Thyroid gland (tissue), 4 donors: ENCODE data around the gene TBC1D5. TPM values are rescaled to one million over a fixed set of nuclear protein-coding genes. Genes with fewer than 3 reads are reported as not detected.

Experiments used
- DNase-seq, 2 donors: peaks; one replicate each; pipeline ENCODE4 v3.0.0-alpha.2; 2019
- H3K27ac ChIP-seq, 3 donors: fragments of 200-600 bp; sonication (generic); 1 replicate in 2 of 3; 2 replicates in 1 of 3; pipeline ENCODE4 v1.5.1; 2016 to 2019; ENCODE audit warnings: mild to moderate bottlenecking in 1 of 3, moderate library complexity in 1 of 3
- H3K27me3 ChIP-seq: fragments of 200-600 bp; sonication (generic); one replicate; pipeline ENCODE4 v1.5.1; 2019
- H3K36me3 ChIP-seq, 2 donors: fragments of 200-600 bp; sonication (generic); one replicate each; pipeline ENCODE4 v1.5.1; 2016 to 2019
- H3K4me1 ChIP-seq, 2 donors: fragments of 200-600 bp; sonication (generic); one replicate each; pipeline ENCODE4 v1.5.1; 2017 to 2019
- H3K4me3 ChIP-seq, 3 donors: fragments of 200-600 bp; sonication (generic); replicated peaks in 1 of 3; 1 replicate in 2 of 3; 2 replicates in 1 of 3; pipeline ENCODE4 v1.5.1; 2016; ENCODE audit warnings: mild to moderate bottlenecking in 1 of 3
- H3K9me3 ChIP-seq: fragments of 200-600 bp; sonication (generic); one replicate; pipeline ENCODE4 v1.5.1; 2017
- POLR2A ChIP-seq, 2 donors: fragments of 450-650 bp; IDR thresholded peaks; one replicate each; pipeline ENCODE4 v1.6.1; 2017; ENCODE audit warnings: antibody characterized with exemption in 2 of 2, mild to moderate bottlenecking in 2 of 2, moderate library complexity in 1 of 2
- WGBS, 2 donors: methylation state at CpG; one replicate each; pipeline ENCODE4 v1.1.5; 2017; 5-methylcytosine and 5-hydroxymethylcytosine counted together
- intact Hi-C: fragments of 100-400 bp; cut with DNase I; formaldehyde crosslinking; loops from one replicate; pipeline ENCODE4 v1.15.1; 2023
- total RNA-seq, 4 donors: library from RNA; depleted of rRNA; stranded (reverse); fragments of >200 nt; gene quantifications; one replicate each; pipeline ENCODE4 v1.2.3, GENCODE V29; 2016
- TF ChIP-seq, protein P1 (sequence below), 6 experiments: fragments of 200-600 bp in 3 of 6; fragments of 450-650 bp in 3 of 6; sonication (generic) in 3 of 6; IDR thresholded peaks; one replicate each; pipeline ENCODE4 v1.5.1; 2016 to 2019; ENCODE audit warnings: antibody characterized with exemption in 6 of 6, mild to moderate bottlenecking in 2 of 6, inconsistent platforms in 1 of 6, moderate library complexity in 1 of 6

TBC1D5 gene
- total RNA-seq, 4 donors from 2014 or later: 115 to 141 (median 133) TPM

DNA sequence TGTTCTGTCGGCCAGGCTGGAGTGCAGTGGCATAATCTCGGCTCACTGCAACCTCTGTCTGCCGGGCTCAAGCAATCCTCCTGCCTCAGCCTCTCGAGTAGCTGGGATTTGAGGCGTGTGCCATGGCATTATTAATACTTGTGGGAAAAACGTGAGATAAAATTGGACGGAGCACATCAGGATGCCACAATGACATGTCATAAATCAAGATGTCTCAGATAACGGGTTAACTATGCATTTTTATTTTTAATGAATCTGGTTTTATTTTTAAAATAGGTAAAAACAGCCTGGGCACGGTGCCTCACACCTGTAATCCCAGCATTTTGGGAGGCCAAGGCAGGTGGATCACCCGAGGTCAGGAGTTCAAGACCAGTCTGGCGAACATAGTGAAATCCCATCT lies 212.8 kb downstream of the TBC1D5 start:
- DNase-seq: no peak
- H3K9me3 ChIP-seq: no peaks in the 10 kb centered on the region
- H3K27ac ChIP-seq: no peak overlapping the region
- intact Hi-C loops: no loop called here
- TF ChIP-seq, protein P1, sequence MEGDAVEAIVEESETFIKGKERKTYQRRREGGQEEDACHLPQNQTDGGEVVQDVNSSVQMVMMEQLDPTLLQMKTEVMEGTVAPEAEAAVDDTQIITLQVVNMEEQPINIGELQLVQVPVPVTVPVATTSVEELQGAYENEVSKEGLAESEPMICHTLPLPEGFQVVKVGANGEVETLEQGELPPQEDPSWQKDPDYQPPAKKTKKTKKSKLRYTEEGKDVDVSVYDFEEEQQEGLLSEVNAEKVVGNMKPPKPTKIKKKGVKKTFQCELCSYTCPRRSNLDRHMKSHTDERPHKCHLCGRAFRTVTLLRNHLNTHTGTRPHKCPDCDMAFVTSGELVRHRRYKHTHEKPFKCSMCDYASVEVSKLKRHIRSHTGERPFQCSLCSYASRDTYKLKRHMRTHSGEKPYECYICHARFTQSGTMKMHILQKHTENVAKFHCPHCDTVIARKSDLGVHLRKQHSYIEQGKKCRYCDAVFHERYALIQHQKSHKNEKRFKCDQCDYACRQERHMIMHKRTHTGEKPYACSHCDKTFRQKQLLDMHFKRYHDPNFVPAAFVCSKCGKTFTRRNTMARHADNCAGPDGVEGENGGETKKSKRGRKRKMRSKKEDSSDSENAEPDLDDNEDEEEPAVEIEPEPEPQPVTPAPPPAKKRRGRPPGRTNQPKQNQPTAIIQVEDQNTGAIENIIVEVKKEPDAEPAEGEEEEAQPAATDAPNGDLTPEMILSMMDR (IDR thresholded peaks at IDR 0.05): no peak
- TF ChIP-seq POLR2A (IDR thresholded peaks at IDR 0.05): no peak
- no peaks in the 10 kb centered on the region for H3K36me3 ChIP-seq
- no peaks in the 10 kb centered on the region for H3K27me3 ChIP-seq
- WGBS, 2 donors: 93 to 94% methylated on average over 11 of the region's 11 CpGs
- H3K4me1 ChIP-seq: no peaks in the 10 kb centered on the region
- no peak overlapping the region for H3K4me3 ChIP-seq

DNA sequence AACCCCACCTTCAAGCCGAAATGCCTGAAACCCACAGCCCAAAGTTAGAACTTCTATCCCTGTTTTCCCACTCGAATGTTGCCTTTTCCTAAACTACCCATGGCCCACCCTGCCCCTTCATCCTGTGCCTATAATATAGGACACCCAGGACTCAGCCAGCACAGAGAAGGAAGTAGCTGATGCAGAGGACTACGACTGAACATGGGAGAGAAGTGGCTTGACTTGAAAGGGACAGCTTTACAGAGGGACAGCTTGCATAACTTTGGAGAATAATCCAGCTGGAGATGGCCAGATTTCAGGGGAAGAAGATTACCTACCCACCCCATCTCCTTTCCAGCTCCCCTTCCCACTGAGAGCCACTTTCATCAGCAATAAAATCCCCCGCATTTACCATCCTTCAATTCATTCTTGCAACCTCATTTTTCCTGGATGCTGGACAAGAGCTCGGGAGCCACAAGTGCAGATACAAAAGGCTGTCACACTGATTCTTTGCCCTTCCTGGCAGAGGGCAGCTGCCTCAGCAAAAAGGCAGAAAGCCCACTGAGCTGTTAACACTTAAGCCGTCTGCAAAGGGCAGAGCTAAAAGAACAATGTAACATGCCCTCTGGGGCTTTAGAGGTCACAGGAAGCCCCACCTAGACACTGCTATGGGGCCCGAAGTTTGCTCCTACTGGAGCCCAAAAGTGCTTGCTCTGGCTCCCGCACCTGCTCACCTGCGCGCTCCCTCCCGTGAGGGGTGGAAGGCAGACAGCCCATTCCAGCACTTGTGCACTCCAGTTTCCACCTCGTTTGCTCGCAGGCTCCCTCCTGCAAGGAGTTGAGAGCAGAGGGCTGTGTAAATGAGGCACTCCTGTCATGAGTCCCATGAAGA lies 224.0 kb downstream of the TBC1D5 start:
- intact Hi-C loops: no loop called here
- peaks cover 0 to 7% of the 10 kb centered on the region in 2 donors for H3K4me1 ChIP-seq
- DNase-seq: peak; percentile 76 to 83
- no peak overlapping the region for H3K27ac ChIP-seq
- no peaks in the 10 kb centered on the region for H3K9me3 ChIP-seq
- no peaks in the 10 kb centered on the region for H3K27me3 ChIP-seq
- H3K4me3 ChIP-seq: no peak overlapping the region
- no peaks in the 10 kb centered on the region for H3K36me3 ChIP-seq
- no peak for TF ChIP-seq POLR2A (IDR thresholded peaks at IDR 0.05)
- TF ChIP-seq, protein P1 (IDR thresholded peaks at IDR 0.05): no peak
- WGBS, 2 donors: 44 to 54% methylated on average over 13 of the region's 13 CpGs

- H3K36me3 ChIP-seq: no peaks in the 10 kb centered on the region
- H3K4me1 ChIP-seq: peaks cover 0 to 7% of the 10 kb centered on the region in 2 donors
- TF ChIP-seq POLR2A (IDR thresholded peaks at IDR 0.05): no peak
- TF ChIP-seq, protein P1 (IDR thresholded peaks at IDR 0.05): no peak
- no peak overlapping the region for H3K27ac ChIP-seq
- DNase-seq: no peak
- no peaks in the 10 kb centered on the region for H3K9me3 ChIP-seq
- 93 to 94% methylated on average over 4 of the region's 4 CpGs for WGBS, 2 donors
- H3K4me3 ChIP-seq: no peak overlapping the region
- H3K27me3 ChIP-seq: no peaks in the 10 kb centered on the region
- intact Hi-C loops: no loop called here
Measured at GRCh38 chr3:17515445-17516234, 226.8 kb downstream of the TBC1D5 start.

- H3K27ac ChIP-seq: no peak overlapping the region
- intact Hi-C loops: no loop called here
Measured at GRCh38 chr3:17514597-17514996, 227.8 kb downstream of the TBC1D5 start.

More at GRCh38 chr3:17514597-17514996, 227.8 kb downstream of the TBC1D5 start:
- Histone ChIP-seq H3K27me3 (no peaks in the 10 kb centered on the region), H3K4me3 (no peak overlapping the region), H3K9me3 (no peaks in the 10 kb centered on the region), H3K4me1 (peaks cover 0 to 7% of the 10 kb centered on the region in 2 donors), H3K36me3 (no peaks in the 10 kb centered on the region)
- TF ChIP-seq, protein P1 (IDR thresholded peaks at IDR 0.05): no peak
- TF ChIP-seq POLR2A (IDR thresholded peaks at IDR 0.05): no peak
- no peak for DNase-seq
